Measurements from ENCODE around the gene CENPO. TPM values are rescaled to one million over a fixed set of nuclear protein-coding genes. Genes with fewer than 3 reads are reported as not detected.

CENPO gene, protein sequence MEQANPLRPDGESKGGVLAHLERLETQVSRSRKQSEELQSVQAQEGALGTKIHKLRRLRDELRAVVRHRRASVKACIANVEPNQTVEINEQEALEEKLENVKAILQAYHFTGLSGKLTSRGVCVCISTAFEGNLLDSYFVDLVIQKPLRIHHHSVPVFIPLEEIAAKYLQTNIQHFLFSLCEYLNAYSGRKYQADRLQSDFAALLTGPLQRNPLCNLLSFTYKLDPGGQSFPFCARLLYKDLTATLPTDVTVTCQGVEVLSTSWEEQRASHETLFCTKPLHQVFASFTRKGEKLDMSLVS
- total RNA-seq, result 10 to 100 TPM; 40.7 to 41.9 TPM

DNA sequence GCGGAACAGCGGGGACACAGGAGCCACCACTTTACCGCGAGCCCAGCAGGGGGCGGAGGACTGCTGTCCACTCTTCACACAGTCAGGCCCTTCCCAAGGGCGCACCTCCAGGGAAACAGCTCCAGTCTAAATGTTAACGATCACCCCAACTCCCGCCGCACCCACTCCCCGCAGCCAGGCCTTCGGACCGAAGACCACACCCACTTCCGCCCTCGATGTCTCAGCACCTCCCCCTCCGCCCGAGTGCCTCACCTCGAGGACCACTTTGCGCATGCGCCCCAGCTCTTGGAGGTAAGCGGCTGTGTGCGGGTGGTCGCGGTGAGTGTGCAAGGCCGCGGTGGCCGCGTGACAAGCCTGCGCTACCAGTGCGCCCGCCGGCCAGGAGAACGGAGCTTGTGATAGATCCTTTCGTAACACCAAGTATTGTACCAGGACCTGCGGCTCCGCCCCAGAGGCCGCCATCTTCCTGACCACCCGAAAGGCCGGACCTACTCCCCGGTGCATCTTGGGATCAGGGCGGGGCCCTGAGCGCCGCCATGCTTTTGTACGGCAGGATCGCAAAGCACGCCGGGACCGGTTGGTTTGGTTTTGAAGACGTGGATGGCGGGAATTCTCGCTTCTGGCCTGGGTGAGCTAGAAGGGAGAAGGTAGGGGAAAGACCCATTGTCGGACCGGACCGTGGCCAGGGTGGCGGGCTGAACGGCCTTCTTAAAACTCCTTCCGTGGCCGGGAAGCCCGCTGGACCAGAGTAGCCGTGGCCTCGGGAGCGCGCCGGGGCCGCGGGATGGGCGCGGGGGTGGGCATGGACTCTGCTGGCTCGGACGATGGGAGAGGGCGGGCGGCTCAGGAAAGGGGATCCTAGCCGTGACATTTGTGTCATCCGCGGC, at the start of gene CENPO, which contains the start of gene PTRHD1:
Gene CENPO (plus strand): TSS at position 552 of the 887 bp plus-strand sequence. CDS start 495 bp downstream, outside the sequence.
Gene PTRHD1 (minus strand): TSS at position 518 of the 887 bp plus-strand sequence. CDS start 14 bp downstream, at position 504.
- H3K9me3 Mint-ChIP-seq, result no peaks in the 10 kb centered on the region
- ATAC-seq (peak; percentile 98), DNase-seq (peak; percentile 98)
- peaks cover 34% of the 10 kb centered on the region for H3K4me1 Mint-ChIP-seq (ENCODE audit: low read depth)
- H3K4me3 Mint-ChIP-seq, result peak within 1 kb of the TSS; percentile 95
- TF ChIP-seq, protein P1, sequence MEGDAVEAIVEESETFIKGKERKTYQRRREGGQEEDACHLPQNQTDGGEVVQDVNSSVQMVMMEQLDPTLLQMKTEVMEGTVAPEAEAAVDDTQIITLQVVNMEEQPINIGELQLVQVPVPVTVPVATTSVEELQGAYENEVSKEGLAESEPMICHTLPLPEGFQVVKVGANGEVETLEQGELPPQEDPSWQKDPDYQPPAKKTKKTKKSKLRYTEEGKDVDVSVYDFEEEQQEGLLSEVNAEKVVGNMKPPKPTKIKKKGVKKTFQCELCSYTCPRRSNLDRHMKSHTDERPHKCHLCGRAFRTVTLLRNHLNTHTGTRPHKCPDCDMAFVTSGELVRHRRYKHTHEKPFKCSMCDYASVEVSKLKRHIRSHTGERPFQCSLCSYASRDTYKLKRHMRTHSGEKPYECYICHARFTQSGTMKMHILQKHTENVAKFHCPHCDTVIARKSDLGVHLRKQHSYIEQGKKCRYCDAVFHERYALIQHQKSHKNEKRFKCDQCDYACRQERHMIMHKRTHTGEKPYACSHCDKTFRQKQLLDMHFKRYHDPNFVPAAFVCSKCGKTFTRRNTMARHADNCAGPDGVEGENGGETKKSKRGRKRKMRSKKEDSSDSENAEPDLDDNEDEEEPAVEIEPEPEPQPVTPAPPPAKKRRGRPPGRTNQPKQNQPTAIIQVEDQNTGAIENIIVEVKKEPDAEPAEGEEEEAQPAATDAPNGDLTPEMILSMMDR (IDR thresholded peaks at IDR 0.05), result no peak
- peak within 1 kb of the TSS; percentile 99 for H3K27ac Mint-ChIP-seq
- H3K36me3 Mint-ChIP-seq (ENCODE audit: low read depth), result peaks cover 48% of the 10 kb centered on the region
- intact Hi-C loops (cut with micrococcal nuclease), result loop anchor here (10.0 kb wide), 1 partner anchor 218 kb away; no protein-coding TSS in a partner anchor
- ChIA-PET POLR2A (interaction anchor here (0.7 to 1.5 kb wide), 8 partner anchors 26 to 435 kb away, joined by 3 to 4 read pairs (median 3); partner anchors contain the start of gene ADCY3), CTCF (interaction anchor here (0.6 to 1.7 kb wide), 13 partner anchors 12 to 391 kb away, joined by 3 to 7 read pairs (median 3); no protein-coding TSS in a partner anchor)
- H3K27me3 Mint-ChIP-seq, result no peaks in the 10 kb centered on the region

DNA sequence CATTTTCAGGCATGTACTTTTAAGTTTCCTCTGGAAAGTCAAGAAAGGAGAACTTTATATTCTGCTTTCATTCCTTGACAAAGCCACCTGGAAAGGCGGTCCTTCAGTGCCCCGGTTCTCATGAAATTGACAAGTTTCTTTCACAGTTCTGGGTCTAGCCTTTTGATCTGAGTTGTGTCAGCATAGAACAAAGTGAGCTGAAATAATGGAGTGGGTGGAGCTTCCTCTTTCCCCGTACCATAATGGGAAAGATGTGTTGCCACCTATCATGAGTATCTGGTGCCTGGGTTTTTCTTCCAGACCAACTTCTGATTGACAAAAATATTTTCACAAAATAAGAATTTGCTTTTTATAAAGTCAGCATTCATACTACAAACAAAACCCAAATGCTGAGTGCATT, 49.3 kb upstream of the CENPO start:
- Mint-ChIP-seq H3K4me1 (ENCODE audit: low read depth) (peaks cover 16% of the 10 kb centered on the region), H3K27me3 (no peaks in the 10 kb centered on the region), H3K36me3 (ENCODE audit: low read depth) (peaks cover 6% of the 10 kb centered on the region), H3K27ac (no peak overlapping the region), H3K4me3 (no peak overlapping the region), H3K9me3 (no peaks in the 10 kb centered on the region)
- DNase-seq (no peak), ATAC-seq (no peak)
- ChIA-PET POLR2A (no interaction called here), CTCF (interaction anchor here (1.2 kb wide), 1 partner anchor 48 kb away, joined by 3 read pairs; no protein-coding TSS in a partner anchor)
- TF ChIP-seq, protein P1 (IDR thresholded peaks at IDR 0.05), result no peak
- intact Hi-C loops (cut with micrococcal nuclease), result no loop called here

DNA sequence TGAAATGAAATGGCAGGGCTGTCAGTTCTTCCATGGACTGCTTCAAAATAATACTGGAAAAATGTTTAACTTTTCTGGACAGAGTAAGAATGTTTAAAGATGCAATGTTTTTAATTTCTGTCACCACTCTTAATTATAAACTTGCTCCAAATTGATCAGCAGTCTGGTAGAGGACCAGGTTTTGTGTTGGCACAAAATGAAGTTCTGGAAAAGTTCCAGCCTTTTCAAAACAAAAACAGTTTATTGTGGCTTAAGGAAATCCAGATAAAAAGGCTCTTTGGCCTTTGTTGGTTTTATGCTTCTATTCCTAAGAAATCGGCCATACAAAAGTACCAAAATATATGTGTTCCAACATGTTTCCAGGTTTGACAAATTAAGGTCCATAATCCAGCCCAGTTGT, 48.9 kb upstream of the CENPO start:
- Mint-ChIP-seq H3K4me1 (ENCODE audit: low read depth) (peaks cover 18% of the 10 kb centered on the region), H3K4me3 (no peak overlapping the region), H3K9me3 (no peaks in the 10 kb centered on the region), H3K27me3 (no peaks in the 10 kb centered on the region), H3K27ac (no peak overlapping the region), H3K36me3 (ENCODE audit: low read depth) (peaks cover 6% of the 10 kb centered on the region)
- CTCF ChIA-PET, result interaction anchor here (1.2 kb wide), 1 partner anchor 47 kb away, joined by 3 read pairs; no protein-coding TSS in a partner anchor
- DNase-seq (no peak), ATAC-seq (no peak)
- TF ChIP-seq, protein P1 (IDR thresholded peaks at IDR 0.05), result no peak
- intact Hi-C loops (cut with micrococcal nuclease), result no loop called here
- POLR2A ChIA-PET, result no interaction called here

DNA sequence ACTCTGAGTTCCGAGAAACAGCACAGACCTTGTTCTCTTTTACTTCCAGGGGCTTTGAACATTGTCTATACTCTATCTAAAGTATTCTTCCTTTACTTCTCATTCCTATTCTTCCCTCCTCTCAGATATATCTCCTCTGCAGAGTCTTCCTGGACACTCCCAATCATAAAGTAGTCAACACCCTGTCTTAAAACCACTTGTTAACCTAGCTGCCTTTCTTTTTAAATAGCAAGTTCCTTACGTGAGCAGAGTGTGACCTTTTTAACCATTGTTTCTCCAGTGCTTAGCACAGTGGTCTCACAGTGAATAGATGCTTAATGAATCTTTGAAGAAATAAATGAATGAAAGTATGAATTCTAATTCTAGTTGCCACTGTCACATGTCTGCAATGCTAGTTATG, 47.4 kb upstream of the CENPO start:
- TF ChIP-seq, protein P1 (IDR thresholded peaks at IDR 0.05), result no peak
- Mint-ChIP-seq H3K9me3 (no peaks in the 10 kb centered on the region), H3K27ac (peak overlapping the region; percentile 11), H3K36me3 (ENCODE audit: low read depth) (peaks cover 9% of the 10 kb centered on the region), H3K4me1 (ENCODE audit: low read depth) (peaks cover 18% of the 10 kb centered on the region), H3K4me3 (no peak overlapping the region), H3K27me3 (no peaks in the 10 kb centered on the region)
- ChIA-PET POLR2A (no interaction called here), CTCF (no interaction called here)
- no peak for DNase-seq
- no peak for ATAC-seq
- intact Hi-C loops (cut with micrococcal nuclease), result no loop called here

Measured in activated CD8-positive, alpha-beta T cell treated with anti-CD3 and anti-CD28 coated beads for 36 hours (primary cell).